GM21423 (cell line): ENCODE measurements around the gene ZNF786.
"Not testable (repeated sequence)": the region's sequence is repeated elsewhere in the genome, so short reads cannot be mapped to it uniquely, and the experiment has no call there.

Experiments used
- ATAC-seq: cut with Tn5 transposase; IDR thresholded peaks from one replicate; pipeline ENCODE4 v1.9.1; 2021; ENCODE audit warnings: mild to moderate bottlenecking, moderate library complexity; ENCODE audit not compliant: unreplicated experiment

Gene ZNF786

DNA sequence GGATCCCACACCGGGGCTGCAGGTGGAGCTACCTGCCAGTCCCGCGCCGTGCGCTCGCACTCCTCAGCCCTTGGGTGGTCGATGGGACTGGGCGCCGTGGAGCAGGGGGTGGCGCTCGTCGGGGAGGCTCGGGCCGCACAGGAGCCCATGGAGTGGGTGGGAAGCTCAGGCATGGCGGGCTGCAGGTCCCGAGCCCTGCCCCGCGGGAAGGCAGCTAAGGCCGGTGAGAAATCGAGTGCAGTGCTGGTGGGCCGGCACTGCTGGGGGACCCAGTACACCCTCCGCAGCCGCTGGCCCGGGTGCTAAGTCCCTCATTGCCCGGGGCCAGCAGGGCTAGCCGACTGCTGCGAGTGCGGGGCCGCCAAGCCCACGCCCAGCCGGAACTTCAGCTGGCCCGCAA, 51.9 kb downstream of the ZNF786 start:
- ATAC-seq, result not testable (repeated sequence)

GRCh38 chr7:149036676-149037075, 53.8 kb downstream of the ZNF786 start:
- no peak for ATAC-seq

GRCh38 chr7:149031353-149031910, 59.1 kb downstream of the ZNF786 start:
- ATAC-seq, result no peak

GRCh38 chr7:149030439-149030838, 60.1 kb downstream of the ZNF786 start:
- not testable (repeated sequence) for ATAC-seq

DNA sequence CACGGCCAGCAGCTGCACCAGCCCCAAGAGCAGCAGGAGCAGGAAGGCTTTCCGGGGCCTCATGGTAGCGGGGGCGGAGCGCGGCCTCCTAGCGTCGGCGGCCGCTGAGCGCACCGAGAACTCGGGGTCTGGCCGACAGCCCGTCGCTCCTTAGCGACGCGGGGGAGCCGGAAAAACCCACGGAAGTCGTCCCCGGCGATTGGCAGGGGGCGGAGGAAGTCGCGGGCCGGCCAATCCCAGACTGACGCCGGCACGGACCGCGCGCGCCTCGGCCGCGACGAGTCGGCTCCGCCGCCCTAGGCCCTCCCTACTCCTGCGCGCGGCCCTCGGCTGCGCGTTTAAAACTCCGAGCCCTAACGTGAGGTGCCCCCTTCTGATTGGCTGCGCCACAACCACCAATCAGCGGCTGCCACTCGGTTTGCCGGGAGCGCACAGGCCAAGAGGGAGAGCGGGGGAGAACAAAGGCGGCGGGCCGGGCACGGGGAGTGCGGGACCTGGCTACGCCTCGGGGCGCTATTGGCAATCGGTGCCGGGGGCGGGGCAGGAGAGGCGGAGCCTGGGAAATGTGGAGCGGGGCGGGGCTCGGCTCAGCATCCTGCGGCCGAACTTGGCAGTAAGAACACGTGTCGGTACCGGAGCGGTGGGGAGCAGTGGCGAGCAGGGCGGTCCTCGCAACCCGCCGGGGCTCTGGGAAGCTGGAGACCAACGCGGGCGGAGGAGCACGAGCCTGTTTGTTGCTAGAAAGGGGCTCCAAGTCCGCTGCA, 62.0 kb downstream of the ZNF786 start, which contains the start of gene PDIA4:
Gene PDIA4 (minus strand): TSS at position 160 of the 764 bp plus-strand sequence. CDS start 97 bp downstream, at position 63.
- peak; percentile 90 for ATAC-seq

GRCh38 chr7:149027611-149028345, 62.7 kb downstream of the ZNF786 start:
- no peak for ATAC-seq

DNA sequence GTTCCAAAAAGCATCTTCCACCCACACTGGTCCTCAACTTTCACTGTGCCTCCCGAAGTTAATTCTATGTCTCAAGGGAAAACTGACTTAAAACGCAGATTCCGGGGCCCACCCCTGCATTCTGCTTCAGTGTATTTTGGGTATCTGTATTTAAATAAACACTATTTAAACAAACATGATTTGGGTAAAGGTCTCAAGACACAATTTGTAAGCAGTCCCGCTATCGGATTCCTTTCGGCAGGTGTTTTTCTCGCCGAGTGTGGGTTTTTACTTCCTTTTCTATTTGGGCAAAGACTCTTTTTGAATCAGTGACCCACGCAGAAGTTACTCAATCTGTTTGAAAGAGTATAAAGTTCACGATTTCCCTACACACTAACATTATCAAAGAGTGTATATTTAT, 63.5 kb downstream of the ZNF786 start:
- ATAC-seq, result no peak

GRCh38 chr7:149023662-149024061, 66.9 kb downstream of the ZNF786 start:
- ATAC-seq, result no peak

DNA sequence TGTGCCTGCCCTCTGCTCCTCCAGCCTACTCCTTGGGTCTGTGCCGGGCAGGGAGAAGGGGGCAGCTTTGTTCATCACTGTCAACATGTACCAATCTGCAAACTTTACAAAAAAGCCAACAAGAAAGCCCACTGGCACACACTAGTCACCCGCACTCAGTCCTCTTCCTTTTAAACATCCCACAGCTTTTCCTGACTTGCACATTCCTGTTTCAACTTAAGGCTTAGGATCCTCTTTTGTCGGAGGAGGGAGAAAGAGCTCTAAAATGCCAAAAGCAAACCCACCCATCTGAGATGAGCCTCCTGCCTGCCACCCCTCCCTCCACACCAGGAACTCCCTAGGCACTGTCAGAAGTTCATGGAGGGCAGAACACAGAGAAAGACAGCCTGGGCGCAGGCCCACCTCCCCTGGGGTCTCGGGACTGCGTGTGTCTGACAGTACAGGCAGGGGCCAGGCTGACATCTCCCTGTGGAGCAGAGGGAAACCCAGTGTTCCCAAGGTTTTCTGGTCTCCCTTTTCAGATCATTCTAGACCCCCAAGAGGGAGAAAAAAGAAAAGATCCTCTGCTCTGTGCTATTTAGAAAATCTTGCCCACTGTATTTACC, 67.7 kb downstream of the ZNF786 start:
- no peak for ATAC-seq

DNA sequence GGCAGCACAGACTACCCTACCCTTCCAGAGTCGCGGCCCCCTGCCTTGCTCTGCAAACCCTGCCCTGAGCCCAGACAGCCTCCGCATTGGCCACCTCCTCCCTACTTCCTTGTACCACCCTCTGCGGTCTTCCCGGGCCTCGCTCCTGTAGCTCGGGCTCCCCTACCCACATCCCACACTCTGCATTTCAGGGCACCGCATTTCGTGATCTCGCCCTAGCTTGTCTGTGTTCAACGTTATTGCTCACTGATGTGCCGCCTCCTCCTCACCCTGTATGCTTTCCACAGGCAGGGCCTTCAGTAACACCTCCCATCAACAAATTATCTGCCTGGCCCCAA, 68.8 kb downstream of the ZNF786 start:
- ATAC-seq, result no peak

GRCh38 chr7:149020483-149020882, 70.0 kb downstream of the ZNF786 start:
- ATAC-seq, result no peak
